Kidney epithelial cell (primary cell): ENCODE data around the gene WNT3A. TPM values are rescaled to one million over a fixed set of nuclear protein-coding genes. Genes with fewer than 3 reads are reported as not detected.

Experiments used
- DNase-seq: peaks from one replicate; pipeline ENCODE4 v3.0.0-alpha.2; 2010; ENCODE audit warnings: low read depth
- H3K27me3 ChIP-seq: 2 replicates; pipeline ENCODE4 v1.6.0; 2011; ENCODE audit warnings: low read length; ENCODE audit not compliant: control insufficient read depth, insufficient read depth
- H3K36me3 ChIP-seq: 2 replicates; pipeline ENCODE4 v1.5.1; 2011; ENCODE audit warnings: low read length; ENCODE audit not compliant: control insufficient read depth, insufficient read depth
- H3K4me3 ChIP-seq: 2 replicates; pipeline ENCODE4 v1.5.1; 2011; ENCODE audit warnings: low read depth, mild to moderate bottlenecking, control low read depth, low read length
- CTCF ChIP-seq: IDR thresholded peaks from 2 replicates; pipeline ENCODE4 v1.5.1; 2011; ENCODE audit warnings: mild to moderate bottlenecking, moderate library complexity, low read length, control low read depth, inconsistent platforms; ENCODE audit not compliant: insufficient read depth, poor library complexity, severe bottlenecking
- total RNA-seq: library from RNA; depleted of rRNA; stranded (reverse); fragments of >200 nt; gene quantifications from 2 replicates; pipeline ENCODE4 v1.2.3, GENCODE V29; 2015

WNT3A gene
- total RNA-seq, 1 donor from 2014 or later: not detected

GRCh38 chr1:228085287-228085951, 78.6 kb downstream of the WNT3A start:
- H3K27me3 ChIP-seq: no peaks in the 10 kb centered on the region
- TF ChIP-seq CTCF: no peak
- DNase-seq: no peak
- no peaks in the 10 kb centered on the region for H3K36me3 ChIP-seq
- no peak overlapping the region for H3K4me3 ChIP-seq

GRCh38 chr1:228087771-228088251, 81.0 kb downstream of the WNT3A start:
- H3K27me3 ChIP-seq: no peaks in the 10 kb centered on the region
- no peak overlapping the region for H3K4me3 ChIP-seq
- H3K36me3 ChIP-seq: no peaks in the 10 kb centered on the region
- no peak for TF ChIP-seq CTCF
- peak; percentile 52 for DNase-seq

GRCh38 chr1:228088586-228089498, 82.0 kb downstream of the WNT3A start:
- Histone ChIP-seq H3K36me3 (no peaks in the 10 kb centered on the region), H3K4me3 (no peak overlapping the region), H3K27me3 (no peaks in the 10 kb centered on the region)
- no peak for TF ChIP-seq CTCF
- DNase-seq: no peak

GRCh38 chr1:228089519-228090380, 83.0 kb downstream of the WNT3A start:
- TF ChIP-seq CTCF: no peak
- Histone ChIP-seq H3K36me3 (no peaks in the 10 kb centered on the region), H3K27me3 (no peaks in the 10 kb centered on the region), H3K4me3 (no peak overlapping the region)
- DNase-seq: no peak

GRCh38 chr1:228090613-228091081, 83.8 kb downstream of the WNT3A start:
- TF ChIP-seq CTCF: no peak
- Histone ChIP-seq H3K36me3 (no peaks in the 10 kb centered on the region), H3K4me3 (no peak overlapping the region), H3K27me3 (no peaks in the 10 kb centered on the region)
- no peak for DNase-seq
